HCT116 (cell line): ENCODE measurements around the gene BCR. TPM values are rescaled to one million over a fixed set of nuclear protein-coding genes. Genes with fewer than 3 reads are reported as not detected.

Experiments
- ATAC-seq: fragments of 200-7000 bp; cut with Tn5 transposase; 2 replicates; pipeline ENCODE4 v1.9.1; 2020; ENCODE audit warnings: mild to moderate bottlenecking, moderate library complexity
- BruUV-seq: library from RNA; stranded (reverse); fragments of 400-500 nt; replicated peaks from 2 replicates; lab custom pipeline; 2021; lab: Mats Ljungman, UMichigan
- CTCF ChIA-PET: fragments of 300-600 bp; sonication (Branson Sonifier 250); formaldehyde crosslinking; loops from one replicate; lab custom pipeline; 2021; ENCODE audit warnings: antibody characterized with exemption; lab: Charles Lee
- POLR2A ChIA-PET: fragments of 300-600, 350-600 bp; sonication (Branson Sonifier 250); formaldehyde crosslinking; loops from one replicate; lab custom pipeline; 2021; ENCODE audit warnings: antibody characterized with exemption; lab: Charles Lee
- RAD21 ChIA-PET, 2 experiments: fragments of 300-600 bp; sonication (Branson Sonifier 250); formaldehyde crosslinking; loops; one replicate each; lab custom pipeline; 2023; ENCODE audit warnings: low total read pairs in 2 of 2; ENCODE audit not compliant: uncharacterized antibody in 2 of 2, unreplicated experiment in 2 of 2, low non-redundant PET in 1 of 2; lab: Charles Lee
- DNase-seq: peaks from one replicate; pipeline ENCODE4 v3.0.0-alpha.2; 2010; ENCODE audit warnings: low read depth, low spot score
- H2AFZ ChIP-seq: fragments of 200-600 bp; shearing (Covaris generic), sonication (generic); 2 replicates; pipeline ENCODE4 v1.6.1; 2017; ENCODE audit warnings: low read depth, mixed run types, mixed read lengths, antibody characterized with exemption, low read length; ENCODE audit not compliant: poor library complexity, severe bottlenecking
- H3K27ac ChIP-seq: 2 replicates; pipeline ENCODE4 v1.5.1; 2012; ENCODE audit warnings: low read depth, low read length
- H3K27me3 ChIP-seq: fragments of 200-600 bp; sonication (generic); 2 replicates; pipeline ENCODE4 v1.6.1; 2016; ENCODE audit warnings: mixed run types, low read length, mixed read lengths; ENCODE audit not compliant: insufficient read depth
- H3K36me3 ChIP-seq, 2 experiments: fragments of 200-500 bp in 1 of 2; fragments of 200-600 bp in 1 of 2; sonication (Bioruptor generic) in 1 of 2; sonication (generic) in 1 of 2; 2 replicates each; pipeline versions ENCODE4 v1.5.1 to v1.6.1; 2014 to 2016; ENCODE audit warnings: low read length in 2 of 2, inconsistent platforms in 1 of 2, mixed read lengths in 1 of 2, mixed run types in 1 of 2; ENCODE audit not compliant: insufficient read depth in 2 of 2, control insufficient read depth in 1 of 2
- H3K4me1 ChIP-seq, 2 experiments: fragments of 200-600 bp in 1 of 2; sonication (generic) in 1 of 2; 2 replicates each; pipeline versions ENCODE4 v1.5.1 to v1.6.1; 2012 to 2017; ENCODE audit warnings: low read length in 2 of 2, inconsistent platforms in 1 of 2, mild to moderate bottlenecking in 1 of 2, mixed read lengths in 1 of 2, mixed run types in 1 of 2, moderate library complexity in 1 of 2; ENCODE audit not compliant: insufficient read depth in 2 of 2, control insufficient read depth in 1 of 2
- H3K4me2 ChIP-seq: fragments of 200-600 bp; sonication (generic); 2 replicates; pipeline ENCODE4 v1.6.1; 2017; ENCODE audit warnings: mixed run types, low read length, mixed read lengths
- H3K4me3 ChIP-seq, 2 experiments: fragments of 200-600 bp in 1 of 2; sonication (generic) in 1 of 2; replicated peaks in 1 of 2; 2 replicates each; pipeline ENCODE4 v1.5.1; 2011 to 2016; ENCODE audit warnings: low read length in 2 of 2, control low read depth in 1 of 2, low read depth in 1 of 2, mild to moderate bottlenecking in 1 of 2, mixed read lengths in 1 of 2, mixed run types in 1 of 2
- H3K79me2 ChIP-seq: fragments of 200-600 bp; sonication (generic); 2 replicates; pipeline ENCODE4 v1.6.1; 2017; ENCODE audit warnings: mild to moderate bottlenecking, mixed run types, low read length, moderate library complexity, mixed read lengths; ENCODE audit not compliant: insufficient read depth
- H3K9ac ChIP-seq: fragments of 200-600 bp; sonication (generic); 2 replicates; pipeline ENCODE4 v1.6.1; 2016; ENCODE audit warnings: low read length, mixed read lengths
- H3K9me2 ChIP-seq: fragments of 200-600 bp; sonication (generic), shearing (Covaris generic); 2 replicates; pipeline ENCODE4 v1.6.1; 2017; ENCODE audit warnings: mixed run types, mild to moderate bottlenecking, moderate library complexity; ENCODE audit not compliant: insufficient read depth
- H3K9me3 ChIP-seq, 2 experiments: fragments of 200-500 bp in 1 of 2; fragments of 200-600 bp in 1 of 2; sonication (Bioruptor generic) in 1 of 2; sonication (generic) in 1 of 2; 2 replicates each; pipeline ENCODE4 v1.6.1; 2014 to 2017; ENCODE audit warnings: low read length in 2 of 2, mixed read lengths in 2 of 2, inconsistent platforms in 1 of 2, low read depth in 1 of 2, mild to moderate bottlenecking in 1 of 2, mixed run types in 1 of 2, moderate library complexity in 1 of 2; ENCODE audit not compliant: control insufficient read depth in 1 of 2, insufficient read depth in 1 of 2
- H4K20me1 ChIP-seq: fragments of 200-600 bp; sonication (generic), shearing (Covaris generic); 2 replicates; pipeline ENCODE4 v1.6.1; 2017; ENCODE audit warnings: mixed run types, mild to moderate bottlenecking, moderate library complexity; ENCODE audit not compliant: insufficient read depth
- CBX3 ChIP-seq: IDR thresholded peaks from 2 replicates; pipeline ENCODE4 v1.6.1; 2012; ENCODE audit warnings: low read depth
- ELF1 ChIP-seq: IDR thresholded peaks from 2 replicates; pipeline ENCODE4 v1.6.1; 2012; ENCODE audit warnings: low read depth, borderline replicate concordance
- EZH2 ChIP-seq: fragments of 200-600 bp; sonication (generic); IDR thresholded peaks from 2 replicates; pipeline ENCODE4 v1.6.1; 2017; ENCODE audit warnings: antibody characterized with exemption, mixed run types
- FOSL1 ChIP-seq: IDR thresholded peaks from 2 replicates; pipeline ENCODE4 v1.6.1; 2012; ENCODE audit warnings: low read depth
- JUND ChIP-seq: IDR thresholded peaks from 2 replicates; pipeline ENCODE4 v1.6.1; 2012
- POLR2A ChIP-seq: IDR thresholded peaks from 2 replicates; pipeline ENCODE4 v1.7.0; 2011; ENCODE audit warnings: borderline replicate concordance; ENCODE audit not compliant: insufficient read depth, insufficient read length; ENCODE audit errors: extremely low read depth
- RAD21 ChIP-seq: IDR thresholded peaks from 2 replicates; pipeline ENCODE4 v1.6.1; 2012; ENCODE audit warnings: low read depth, mild to moderate bottlenecking
- SIN3A ChIP-seq: IDR thresholded peaks from 2 replicates; pipeline ENCODE4 v1.6.1; 2012; ENCODE audit warnings: low read depth
- TCF7L2 ChIP-seq: IDR thresholded peaks from 2 replicates; pipeline ENCODE4 v1.7.0; 2011; ENCODE audit warnings: borderline replicate concordance, inconsistent platforms; ENCODE audit not compliant: insufficient read depth, insufficient read length; ENCODE audit errors: extremely low read depth
- YY1 ChIP-seq: IDR thresholded peaks from 2 replicates; pipeline ENCODE4 v1.6.1; 2011; ENCODE audit warnings: low read length, low read depth, moderate library complexity, mild to moderate bottlenecking; ENCODE audit not compliant: insufficient replicate concordance; ENCODE audit errors: extremely low read depth
- ZFX ChIP-seq: fragments of 450-650 bp; IDR thresholded peaks from 2 replicates; pipeline ENCODE4 v1.6.1; 2017
- ZNF274 ChIP-seq: fragments of 200-500 bp; sonication (Bioruptor generic); IDR thresholded peaks from 2 replicates; pipeline ENCODE4 v1.6.1; 2014; ENCODE audit warnings: mild to moderate bottlenecking, low read depth, low read length, inconsistent platforms
- intact Hi-C: fragments of 100-400 bp; cut with micrococcal nuclease; formaldehyde crosslinking; loops from 2 replicates; pipeline ENCODE4 v1.10.0; 2022
- total RNA-seq: library from RNA; stranded (reverse); gene quantifications from one replicate; pipeline ENCODE4 v1.2.1, GENCODE V29; 2021; ENCODE audit not compliant: unreplicated experiment
- TF ChIP-seq, protein P1 (sequence below): IDR thresholded peaks from 2 replicates; pipeline ENCODE4 v1.6.1; 2012
- TF ChIP-seq, protein P2 (sequence below): IDR thresholded peaks from 2 replicates; pipeline ENCODE4 v1.6.1; 2012

Gene BCR
- total RNA-seq, 1 experiment from 2014 or later = 39.7 TPM

DNA sequence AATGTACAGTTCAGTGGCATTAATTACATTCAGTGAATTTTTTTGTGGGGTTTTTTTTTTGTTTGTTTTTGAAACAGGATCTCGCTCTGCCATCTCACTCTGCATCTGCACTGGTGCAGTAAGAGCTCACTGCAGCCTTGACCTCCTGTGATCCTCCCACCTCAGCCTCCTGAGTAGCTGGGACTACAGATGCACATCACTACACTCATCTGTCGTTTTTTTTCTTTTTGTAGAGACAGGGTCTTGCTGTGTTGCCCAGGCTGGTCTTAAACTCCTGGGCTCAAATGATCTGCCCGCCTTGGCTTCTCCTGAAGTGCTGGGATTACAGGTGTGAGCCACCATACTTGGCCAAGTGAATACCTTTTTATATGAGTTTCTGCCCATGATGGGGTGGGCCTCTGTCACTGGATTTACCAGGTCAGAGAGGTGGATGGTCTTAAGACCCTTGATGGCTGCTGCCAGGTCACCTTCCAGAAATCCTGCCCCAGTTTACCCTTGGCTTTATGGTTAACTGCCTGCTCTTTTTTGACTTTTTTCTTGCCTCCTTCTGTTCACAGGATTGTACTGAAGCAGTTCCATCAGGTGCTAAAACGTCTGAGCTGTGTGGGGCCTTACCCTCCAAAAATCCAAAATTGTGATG, 22.6 kb downstream of the BCR start:
- CTCF ChIA-PET = no interaction called here
- intact Hi-C loops = no loop called here
- H3K79me2 ChIP-seq = peaks cover 91% of the 10 kb centered on the region

DNA sequence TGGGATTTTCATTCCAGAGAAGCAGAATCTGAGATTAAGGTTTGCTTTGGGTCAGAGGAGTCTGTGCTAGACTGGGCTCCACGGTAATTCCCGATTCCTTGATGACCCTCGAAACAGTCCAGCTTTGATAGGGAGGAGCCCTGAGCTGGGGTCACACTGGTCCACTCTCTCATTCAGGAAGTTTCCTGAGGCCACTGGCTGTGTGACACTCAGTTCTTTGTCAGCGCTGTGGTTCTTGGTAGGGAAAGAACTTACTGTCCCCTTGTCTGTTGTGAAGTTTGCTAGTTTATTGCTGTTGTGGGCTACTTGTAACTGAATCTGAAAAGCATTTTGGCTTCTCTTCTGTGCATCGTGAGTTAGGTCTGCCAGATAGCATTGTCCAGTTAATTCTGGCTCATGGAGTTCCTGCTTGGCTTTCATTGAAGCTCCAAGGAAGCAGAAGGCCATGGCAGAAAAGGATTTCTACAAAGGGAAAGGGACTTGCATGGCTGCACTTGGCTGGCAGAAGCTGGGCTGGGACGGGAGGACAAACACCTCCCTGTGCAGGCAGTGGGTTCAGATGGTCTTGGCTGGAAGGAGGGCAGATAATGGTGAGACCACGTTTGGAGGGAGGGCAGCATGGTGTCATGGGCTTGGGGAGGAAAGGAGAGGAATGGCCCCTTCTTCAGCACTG, 23.3 kb downstream of the BCR start:
- no peak overlapping the region for H3K27ac ChIP-seq
- H3K4me1 ChIP-seq = peaks cover 0 to 6% of the 10 kb centered on the region in 2 experiments; a peak in 1 of 4 replicates
- H4K20me1 ChIP-seq = no peaks in the 10 kb centered on the region; the same call in 1 of the 2 replicates
- H2AFZ ChIP-seq = no peak overlapping the region
- H3K4me2 ChIP-seq = no peak overlapping the region
- intact Hi-C loops = no loop called here
- H3K9ac ChIP-seq = no peak overlapping the region
- no peaks in the 10 kb centered on the region for H3K9me2 ChIP-seq
- CTCF ChIA-PET = no interaction called here
- no peaks in the 10 kb centered on the region for H3K9me3 ChIP-seq
- no peaks in the 10 kb centered on the region for H3K27me3 ChIP-seq
- ATAC-seq = no peak
- H3K79me2 ChIP-seq = peaks cover 90% of the 10 kb centered on the region
- no peak overlapping the region for H3K4me3 ChIP-seq
- DNase-seq = no peak
- RAD21 ChIA-PET = no interaction called here
- BruUV-seq = no TSS peak
- peaks cover 0 to 4% of the 10 kb centered on the region in 2 experiments; a peak in 1 of 4 replicates for H3K36me3 ChIP-seq
- POLR2A ChIA-PET = no interaction called here
- TF ChIP-seq ZNF274 (no peak), ELF1 (no peak), TCF7L2 (no peak), RAD21 (no peak), EZH2 (no peak), ZFX (no peak), SIN3A (no peak), CBX3 (no peak), JUND (no peak), YY1 (no peak)
- TF ChIP-seq, protein P1, sequence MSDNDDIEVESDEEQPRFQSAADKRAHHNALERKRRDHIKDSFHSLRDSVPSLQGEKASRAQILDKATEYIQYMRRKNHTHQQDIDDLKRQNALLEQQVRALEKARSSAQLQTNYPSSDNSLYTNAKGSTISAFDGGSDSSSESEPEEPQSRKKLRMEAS = no peak
- TF ChIP-seq, protein P2, sequence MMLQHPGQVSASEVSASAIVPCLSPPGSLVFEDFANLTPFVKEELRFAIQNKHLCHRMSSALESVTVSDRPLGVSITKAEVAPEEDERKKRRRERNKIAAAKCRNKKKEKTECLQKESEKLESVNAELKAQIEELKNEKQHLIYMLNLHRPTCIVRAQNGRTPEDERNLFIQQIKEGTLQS = no peak

More for the DNA sequence above, 22.6 kb downstream of the BCR start:
- Histone ChIP-seq H3K4me1 (peaks cover 0 to 6% of the 10 kb centered on the region in 2 experiments; a peak in 1 of 4 replicates), H3K9me3 (no peaks in the 10 kb centered on the region), H2AFZ (no peak overlapping the region), H3K9ac (no peak overlapping the region), H3K4me2 (no peak overlapping the region), H3K9me2 (no peaks in the 10 kb centered on the region), H3K36me3 (peaks cover 0 to 4% of the 10 kb centered on the region in 2 experiments; a peak in 1 of 4 replicates), H4K20me1 (no peaks in the 10 kb centered on the region; the same call in 1 of the 2 replicates), H3K4me3 (no peak overlapping the region), H3K27ac (no peak overlapping the region), H3K27me3 (no peaks in the 10 kb centered on the region)
- TF ChIP-seq RAD21 (no peak), SIN3A (no peak), CBX3 (no peak), YY1 (no peak), FOSL1 (no peak), TCF7L2 (no peak), JUND (no peak), POLR2A (no peak)
- TF ChIP-seq, protein P2 = no peak
- ChIA-PET RAD21 (no interaction called here), POLR2A (no interaction called here)
- no peak for DNase-seq
- ATAC-seq = no peak
- no TSS peak for BruUV-seq
